ENCODE data around the gene ZNF888.
A peak's percentile ranks its signal among the peaks of the same experiment; 100 is the strongest.
"Not testable (repeated sequence)": the region's sequence is repeated elsewhere in the genome, so short reads cannot be mapped to it uniquely, and the experiment has no call there.

Gene ZNF888

DNA sequence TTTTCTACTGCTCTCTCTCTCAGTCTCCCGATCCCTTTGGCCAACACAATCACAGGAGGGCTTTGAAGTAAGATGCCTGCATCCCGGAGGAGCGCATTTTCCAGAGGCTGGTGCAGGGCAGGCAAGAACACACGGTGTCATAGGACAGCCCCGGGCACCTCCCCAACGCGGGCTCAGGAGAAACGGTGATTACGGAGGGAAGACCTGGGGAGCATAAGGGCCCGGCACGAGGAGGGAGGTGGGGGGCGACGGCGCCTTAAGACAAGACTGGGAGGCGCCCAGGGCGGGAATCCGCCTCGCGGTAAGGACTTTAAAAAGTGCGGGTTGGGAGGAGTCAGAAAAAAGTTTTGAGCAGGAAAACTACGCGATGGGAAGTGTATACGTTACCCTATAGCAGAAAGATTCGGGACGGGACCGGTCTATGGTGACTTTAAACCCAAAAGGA lies 18.7 kb upstream of the ZNF888 start:
- no peak for DNase-seq (ENCODE audit: low read depth in 4 of 4, low spot score in 1 of 4)

DNA sequence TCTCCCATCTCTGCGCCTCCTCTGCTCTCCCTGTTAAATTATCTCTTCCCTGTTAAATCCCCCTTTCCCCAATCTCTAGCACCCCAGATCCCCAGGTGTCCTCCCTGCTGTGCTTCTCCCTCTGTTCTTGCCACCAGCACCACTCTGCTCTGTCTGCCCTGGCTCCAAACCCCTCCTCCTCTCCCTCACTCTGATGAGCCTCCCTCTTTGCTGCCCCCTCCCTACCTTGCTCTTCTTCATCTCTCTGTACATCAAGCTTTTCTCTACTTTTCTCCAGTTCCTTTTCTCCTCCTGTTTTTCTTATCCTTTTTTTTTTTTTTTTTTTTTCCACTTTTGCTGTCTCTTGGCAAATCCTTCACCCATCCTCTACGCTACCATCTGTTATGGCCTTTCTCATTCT lies 18.3 kb upstream of the ZNF888 start:
- not testable (repeated sequence) for DNase-seq (ENCODE audit: low read depth in 4 of 4, low spot score in 1 of 4)

DNA sequence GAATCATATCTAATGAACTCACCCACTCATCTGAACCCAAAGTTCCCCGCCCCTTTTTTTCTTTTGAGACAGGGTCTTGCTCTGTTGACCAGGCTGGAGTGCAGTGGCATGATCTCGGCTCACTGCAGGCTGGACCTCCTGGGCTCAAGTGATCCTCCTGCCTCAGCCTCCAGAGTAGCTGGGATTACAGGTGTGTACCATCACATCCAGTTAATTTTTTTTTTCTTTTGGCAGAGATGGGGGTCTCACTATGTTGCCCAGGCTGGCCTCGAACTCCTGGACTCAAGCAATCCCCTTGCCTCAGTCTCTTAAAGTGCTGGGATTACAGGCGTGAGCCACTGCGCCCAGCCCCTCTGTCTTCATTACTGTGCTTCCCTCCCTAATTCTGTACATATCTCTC lies 17.7 kb upstream of the ZNF888 start:
- DNase-seq (ENCODE audit: low read depth in 4 of 4, low spot score in 1 of 4): not testable (repeated sequence)

DNA sequence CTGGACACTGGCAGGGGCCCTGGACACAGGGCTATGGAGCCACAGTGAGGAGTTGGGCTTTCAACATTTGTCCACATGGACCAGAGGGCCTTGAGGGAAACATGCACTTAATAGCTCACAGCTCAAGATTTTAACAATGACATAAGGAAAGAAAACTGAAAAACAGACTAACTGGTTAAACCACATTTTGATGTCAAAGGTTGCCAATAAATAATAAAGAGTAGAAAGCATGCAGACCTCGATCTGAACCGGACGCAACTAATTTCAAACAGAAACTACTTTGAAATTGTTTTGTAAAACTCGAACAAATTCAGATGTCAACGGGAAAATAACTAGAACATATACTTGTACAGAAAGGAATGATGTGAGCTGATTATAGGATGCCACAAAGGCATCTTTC lies 15.5 kb upstream of the ZNF888 start:
- DNase-seq (ENCODE audit: low read depth in 4 of 4, low spot score in 1 of 4): no peak

DNA sequence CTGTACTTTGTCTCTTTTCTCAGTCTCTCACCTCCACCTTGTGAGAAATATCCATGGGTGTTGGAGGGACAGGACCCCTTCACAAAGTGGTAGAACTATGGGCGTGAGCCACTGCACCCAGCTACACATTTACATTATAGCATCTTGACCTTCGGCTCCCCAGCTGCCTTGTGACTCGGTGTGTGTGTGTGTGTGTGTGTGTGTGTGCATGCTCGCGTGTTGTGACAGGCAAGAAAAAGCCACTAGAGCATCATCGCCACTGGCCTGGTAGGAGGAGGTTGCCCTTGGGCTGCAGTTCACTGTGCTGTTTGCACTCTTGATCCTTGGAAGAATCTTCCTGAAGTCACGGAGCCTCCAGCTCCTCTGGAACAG lies 13.7 kb upstream of the ZNF888 start:
- no peak for DNase-seq (ENCODE audit: low read depth in 4 of 4, low spot score in 1 of 4)

DNA sequence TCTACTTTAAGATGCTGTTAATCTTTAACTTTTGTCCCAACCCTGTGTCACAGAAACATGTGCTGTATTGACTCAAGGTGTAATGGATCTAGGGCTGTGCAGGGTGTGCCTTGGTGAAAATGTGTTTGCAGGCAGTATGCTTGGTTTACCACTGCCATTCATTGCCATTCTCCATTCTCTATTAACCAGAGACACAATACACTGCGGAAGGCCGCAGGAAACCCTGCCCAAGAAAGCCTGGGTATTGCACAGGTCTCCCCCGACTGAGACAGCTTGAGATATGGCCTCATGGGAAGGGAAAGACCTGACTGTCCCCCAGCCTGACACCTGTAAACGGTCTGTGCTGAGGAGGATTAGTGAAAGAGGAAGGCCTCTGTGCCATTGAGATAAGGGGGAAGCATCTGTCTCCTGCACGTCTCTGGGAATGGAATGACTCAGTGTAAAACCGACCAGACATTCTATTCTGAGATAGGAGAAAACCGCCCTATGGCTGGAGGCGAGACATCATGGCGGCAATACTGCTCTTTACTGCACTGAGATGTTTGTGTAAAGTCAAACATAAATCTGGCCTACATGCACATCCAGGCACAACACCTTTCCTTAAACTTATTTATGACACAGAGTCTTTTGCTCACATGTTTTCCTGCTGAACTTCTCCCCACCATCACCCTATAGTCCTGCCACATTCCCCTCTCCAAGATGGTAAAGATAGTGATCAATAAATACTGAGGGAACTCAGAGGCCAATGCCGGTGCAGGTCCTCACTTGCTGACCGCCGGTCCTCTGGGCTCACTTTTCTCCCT lies 13.1 kb upstream of the ZNF888 start:
- DNase-seq (ENCODE audit: low read depth in 4 of 4, low spot score in 1 of 4): no peak

DNA sequence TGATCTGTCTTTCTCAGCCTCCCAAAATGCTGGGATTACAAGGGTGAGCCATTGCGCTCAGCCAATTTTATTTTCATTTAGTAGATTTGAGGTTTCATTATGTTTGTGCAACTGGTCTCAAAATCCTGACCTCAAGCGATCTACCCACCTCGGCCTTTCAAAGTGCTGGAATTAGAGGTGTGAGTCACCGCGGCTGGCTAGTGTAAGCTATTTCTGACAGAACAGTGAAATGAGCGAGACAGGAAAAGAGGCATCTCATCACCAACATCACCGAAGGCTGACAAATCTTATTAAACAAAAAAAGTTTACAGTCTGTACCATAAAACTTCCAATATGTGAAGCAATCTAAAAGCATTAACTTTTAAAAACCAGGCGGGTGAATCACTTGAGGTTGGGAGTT lies 12.2 kb upstream of the ZNF888 start:
- no peak for DNase-seq (ENCODE audit: low read depth in 4 of 4, low spot score in 1 of 4)

DNA sequence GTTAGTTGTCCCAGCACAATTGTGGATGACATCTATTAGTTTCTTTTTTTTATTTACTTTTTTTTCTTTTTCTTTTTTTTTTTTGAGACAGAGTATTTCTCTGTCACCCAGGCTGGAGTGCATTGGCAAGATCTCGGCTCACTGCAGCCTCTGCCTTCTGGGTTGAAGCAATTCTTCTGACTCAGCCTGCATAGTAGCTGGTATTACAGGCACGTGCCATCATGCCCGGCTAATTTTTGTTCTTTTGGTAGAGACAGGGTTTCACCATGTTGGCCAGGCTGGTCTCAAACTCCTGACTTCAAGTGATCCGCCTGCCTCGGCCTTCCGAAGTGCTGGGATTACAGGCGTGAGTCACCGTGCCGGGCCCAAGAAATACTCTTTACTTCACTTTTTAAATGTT lies 1.4 kb upstream of the ZNF888 start:
- DNase-seq (ENCODE audit: low read depth in 4 of 4, low spot score in 1 of 4): not testable (repeated sequence)

DNA sequence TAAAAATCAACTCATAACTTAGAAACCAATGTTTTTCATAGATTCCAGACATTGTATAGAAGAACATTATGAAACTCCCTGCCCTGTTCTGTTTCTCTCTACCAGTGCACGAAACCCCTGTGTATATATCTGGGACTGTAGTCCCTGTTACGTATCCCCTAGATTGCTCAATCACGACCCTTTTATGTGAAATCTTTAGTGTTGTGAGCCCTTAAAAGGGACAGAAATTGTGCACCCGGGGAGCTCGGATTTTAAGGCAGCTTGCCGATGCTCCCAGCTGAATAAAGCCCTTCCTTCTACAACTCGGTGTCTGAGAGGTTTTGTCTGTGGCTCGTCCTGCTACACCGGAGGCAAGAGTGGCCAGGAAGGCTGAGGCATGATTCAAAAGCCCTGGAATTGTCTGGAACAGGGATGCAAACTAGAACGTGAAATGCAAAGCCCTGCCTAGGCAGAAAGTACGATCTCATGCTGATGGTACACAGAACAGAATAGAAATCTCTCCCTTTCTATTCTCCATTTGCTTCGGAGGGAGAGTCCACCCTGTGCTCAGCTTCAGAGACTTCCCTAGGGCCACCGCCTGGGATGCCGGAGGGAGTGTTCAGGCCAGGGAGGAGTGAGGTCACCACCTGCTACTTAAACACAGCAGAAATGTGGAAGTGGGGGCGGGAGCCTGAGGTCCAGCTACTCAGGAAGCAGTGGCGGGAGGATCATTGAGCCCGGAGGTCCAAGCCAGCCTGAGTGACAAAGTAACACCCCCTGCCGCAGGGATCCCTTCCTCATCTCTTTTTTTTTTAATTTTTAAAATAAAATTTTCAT lies 758 bp upstream of the ZNF888 start:
- DNase-seq (ENCODE audit: low read depth in 4 of 4, low spot score in 1 of 4): no peak

DNA sequence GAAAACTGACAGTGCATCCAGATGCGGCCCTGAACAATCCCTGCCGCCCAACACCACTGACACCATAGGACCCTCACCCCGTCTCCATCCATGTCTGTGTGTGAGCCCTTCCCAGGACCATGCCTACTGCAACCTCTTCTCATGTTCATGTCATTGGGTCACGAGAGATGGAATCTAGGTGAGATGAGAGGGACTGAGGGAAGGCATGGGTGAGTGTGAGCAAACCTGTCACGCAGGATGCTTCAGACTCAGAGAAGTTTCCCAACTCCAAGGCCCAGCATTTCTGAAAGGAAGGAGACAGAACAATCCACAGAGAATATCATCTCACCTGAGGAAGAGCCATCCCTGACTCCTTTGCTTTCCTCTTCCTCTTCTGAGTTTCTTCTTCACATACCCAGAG lies 5.7 kb downstream of the ZNF888 start:
- no peak for DNase-seq (ENCODE audit: low read depth in 4 of 4, low spot score in 1 of 4)

DNA sequence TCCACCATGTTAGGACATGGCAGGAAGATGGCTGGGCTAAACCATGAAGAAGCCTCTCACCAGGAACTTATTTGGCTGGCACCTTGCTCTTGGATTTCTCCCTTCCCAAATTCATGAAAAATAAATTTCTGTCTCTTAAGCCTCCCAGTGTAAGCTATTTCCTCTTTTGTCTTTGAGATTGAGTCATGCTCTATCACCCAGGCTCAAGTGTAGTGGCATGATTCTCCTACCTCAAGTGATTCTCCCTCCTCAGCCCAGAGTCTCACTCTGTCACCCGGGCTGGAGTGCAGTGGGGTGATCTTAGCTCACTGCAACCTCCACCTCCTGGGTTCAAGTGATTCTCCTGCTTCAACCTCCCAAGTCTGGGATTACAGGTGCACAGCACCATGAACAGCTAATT lies 12.6 kb downstream of the ZNF888 start:
- no peak for DNase-seq (ENCODE audit: low read depth in 4 of 4, low spot score in 1 of 4)

DNA sequence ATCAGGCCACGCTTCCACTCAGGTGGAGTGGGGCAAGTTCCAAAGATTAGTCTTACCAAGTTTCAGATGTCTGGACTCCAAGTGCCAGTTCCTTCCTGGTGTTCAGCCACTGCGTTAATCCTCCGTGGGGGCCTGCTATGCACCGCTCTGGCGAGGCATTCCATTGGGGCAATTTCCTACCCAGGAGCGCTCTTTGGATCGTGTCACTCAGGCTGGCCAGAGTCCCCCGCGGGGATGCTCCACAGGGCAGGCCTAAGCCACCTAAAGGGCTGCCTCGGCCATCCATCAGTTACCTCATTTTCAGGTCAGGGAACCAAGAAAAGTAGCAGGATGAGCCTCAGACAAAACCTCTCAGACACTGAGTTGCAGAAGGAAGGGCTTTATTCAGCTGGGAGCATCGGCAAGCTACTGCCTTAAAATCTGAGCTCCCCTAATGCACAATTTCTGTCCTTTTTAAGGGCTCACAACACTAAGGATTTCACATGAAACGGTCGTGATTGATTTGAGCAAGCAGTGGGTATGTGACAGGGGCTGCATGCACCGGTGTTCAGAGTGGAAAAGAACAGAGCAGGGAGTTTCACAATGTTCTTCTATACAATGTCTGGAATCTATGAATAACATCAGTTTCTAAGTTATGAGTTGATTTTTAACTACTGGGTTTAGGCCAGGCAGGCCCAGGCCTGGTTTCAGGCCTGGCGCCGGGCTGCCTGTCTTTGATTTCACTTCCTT lies 19.0 kb downstream of the ZNF888 start:
- not testable (repeated sequence) for DNase-seq (ENCODE audit: low read depth in 4 of 4, low spot score in 1 of 4)

DNA sequence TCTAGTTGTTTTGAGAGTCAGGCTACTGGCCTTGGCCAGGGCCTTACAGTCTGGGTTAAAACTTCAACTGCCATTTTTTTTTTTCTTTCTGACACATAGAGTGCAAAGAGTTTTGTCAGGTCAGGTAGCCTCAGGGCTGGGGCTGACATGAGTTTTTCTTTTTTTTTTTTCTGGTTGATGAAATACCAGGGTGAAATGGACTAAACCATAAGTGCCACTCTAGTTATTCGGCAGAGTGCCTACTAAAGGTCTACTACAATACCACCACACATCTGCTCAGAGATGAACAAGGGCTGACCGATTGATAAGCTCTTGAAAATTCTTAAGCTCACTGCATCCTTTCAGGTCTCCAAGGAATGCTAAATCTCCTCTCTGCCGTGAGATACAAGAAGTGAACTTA lies 21.4 kb downstream of the ZNF888 start:
- DNase-seq (ENCODE audit: low read depth in 4 of 4, low spot score in 1 of 4): no peak

DNA sequence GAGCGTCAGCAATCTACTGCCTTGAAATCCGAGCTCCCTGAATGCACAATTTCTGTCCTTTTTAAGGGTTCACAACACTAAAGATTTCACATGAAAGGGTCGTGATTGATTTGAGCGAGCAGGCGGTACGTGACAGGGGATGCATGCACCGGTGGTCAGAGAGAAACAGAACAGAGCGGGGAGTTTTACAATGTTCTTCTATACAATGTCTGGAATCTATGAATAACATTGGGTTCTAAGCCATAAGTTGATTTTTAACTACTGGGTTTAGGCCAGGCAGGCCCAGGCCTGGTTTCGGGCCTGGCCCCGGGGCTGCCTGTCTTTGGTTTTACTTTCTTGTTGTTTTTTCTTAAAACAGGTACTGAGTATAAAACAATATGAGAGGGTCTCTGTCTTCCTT lies 24.6 kb downstream of the ZNF888 start:
- DNase-seq (ENCODE audit: low read depth in 4 of 4, low spot score in 1 of 4): not testable (repeated sequence)

DNA sequence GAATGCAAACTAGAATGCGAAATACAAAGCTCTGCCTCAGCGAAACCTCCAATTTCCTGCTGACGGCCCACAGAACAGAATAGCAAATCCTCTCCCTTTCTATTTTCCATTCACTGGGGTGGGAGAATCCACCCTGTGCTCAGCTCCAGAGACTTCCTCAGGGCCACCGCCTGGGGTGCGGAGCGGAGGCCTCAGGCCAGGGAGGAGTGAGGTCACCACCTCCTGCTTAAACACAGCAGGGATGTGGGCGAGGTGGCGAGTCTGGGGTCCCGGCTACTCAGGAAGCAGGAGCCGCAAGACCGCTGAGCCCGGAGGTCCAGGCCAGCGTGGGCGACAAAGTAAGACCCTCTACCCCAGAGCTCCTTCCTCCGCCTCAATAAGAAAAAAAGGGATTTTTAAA lies 25.1 kb downstream of the ZNF888 start:
- no peak for DNase-seq (ENCODE audit: low read depth in 4 of 4, low spot score in 1 of 4)

DNA sequence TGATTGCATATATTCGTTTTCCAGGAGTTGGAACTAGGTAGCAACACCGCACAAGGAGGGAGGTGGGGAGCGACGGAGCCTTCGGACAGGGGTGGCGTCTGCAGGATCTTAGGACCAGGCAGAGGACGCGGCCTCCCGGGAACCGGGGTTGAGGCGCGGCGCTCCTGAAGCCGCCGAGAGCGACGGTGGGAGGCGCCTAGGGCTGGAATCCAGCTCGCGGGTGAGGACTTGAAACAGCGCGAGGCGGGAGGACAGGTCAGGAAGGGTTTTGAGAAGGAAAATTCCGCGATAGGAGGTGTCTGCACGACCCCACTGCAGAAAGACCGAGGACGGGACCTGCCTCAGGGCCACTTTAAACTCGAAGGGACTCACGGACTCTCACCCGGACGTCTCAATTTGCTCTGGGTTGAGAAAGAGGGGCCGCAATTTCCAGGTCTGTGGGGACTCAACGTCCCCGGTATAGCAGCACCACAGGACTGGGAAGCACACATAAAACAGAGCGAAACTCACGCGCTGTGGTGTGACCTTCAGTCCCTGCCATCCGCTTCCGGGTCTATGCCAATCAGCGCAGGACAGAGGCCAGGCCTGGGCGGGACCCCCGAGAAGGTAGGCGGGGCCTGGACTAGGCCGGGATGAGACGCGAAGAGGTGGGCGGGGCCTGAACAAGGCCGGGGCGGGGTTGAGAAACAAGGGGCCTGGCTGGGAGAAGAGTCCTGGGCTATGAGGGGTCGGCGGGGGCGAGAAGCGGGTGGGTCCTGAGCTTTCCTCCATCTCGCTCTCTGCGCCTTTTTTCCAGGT lies 25.9 kb downstream of the ZNF888 start, which contains the start of gene ZNF320:
Gene ZNF320 (minus strand): TSS at position 498 of the 798 bp plus-strand sequence. CDS start 7,380 bp downstream, outside the sequence.
- DNase-seq (ENCODE audit: low read depth in 4 of 4, low spot score in 1 of 4): peak; percentile 70 to 82 (median 79)

DNA sequence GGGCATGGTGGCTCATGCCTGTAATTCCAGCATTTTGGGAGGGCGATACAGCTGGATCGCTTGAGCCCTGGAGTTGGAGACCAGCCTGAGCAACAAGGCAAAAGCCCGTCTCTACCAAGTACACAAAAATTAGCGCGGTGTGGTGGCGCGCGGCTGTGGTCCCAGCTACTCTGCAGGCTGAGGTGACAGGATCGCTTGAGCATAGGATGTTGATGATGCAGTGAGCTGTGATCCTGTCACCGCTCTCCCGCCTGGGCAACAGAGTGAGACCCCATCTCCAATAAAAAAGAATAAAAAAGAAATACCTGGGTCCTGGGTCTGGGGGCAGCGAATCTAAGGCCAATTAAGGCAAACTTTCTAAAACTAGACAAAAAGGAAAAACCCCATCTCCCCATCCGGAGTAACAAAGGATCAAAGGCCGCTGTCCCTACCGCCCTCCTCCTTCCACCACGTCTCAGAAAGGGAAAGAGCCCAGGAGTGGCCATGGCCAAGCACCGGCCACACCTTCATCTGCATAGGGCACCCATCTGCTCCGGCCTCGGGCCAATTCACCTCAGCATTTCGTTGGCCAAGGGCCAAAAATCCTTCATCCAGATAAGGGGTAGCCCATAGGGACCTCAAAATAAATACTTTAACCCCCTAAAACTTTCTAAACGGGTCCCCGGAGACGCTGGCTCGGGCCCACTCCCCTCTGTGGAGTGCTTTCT lies 26.6 kb downstream of the ZNF888 start:
- DNase-seq (ENCODE audit: low read depth in 4 of 4, low spot score in 1 of 4): no peak

DNA sequence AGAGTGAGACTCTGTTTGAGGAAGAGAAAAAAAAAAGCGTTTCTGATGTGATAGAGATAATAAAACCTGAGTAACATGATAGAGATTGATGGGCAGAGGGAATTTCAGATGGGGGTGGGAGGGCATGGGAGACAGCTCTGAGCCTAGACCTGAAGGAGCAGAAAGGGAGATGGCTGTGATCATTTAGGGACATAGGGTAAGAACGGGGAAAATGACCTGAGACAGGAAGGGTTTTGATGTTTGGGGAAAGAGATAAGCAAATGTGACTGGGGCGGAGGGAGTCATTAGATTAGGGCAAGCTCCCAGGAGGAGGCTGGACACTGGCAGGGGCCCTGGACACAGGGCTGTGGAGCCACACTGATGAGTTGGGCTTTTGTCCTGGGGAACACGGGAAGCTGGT lies 31.9 kb downstream of the ZNF888 start:
- no peak for DNase-seq (ENCODE audit: low read depth in 4 of 4, low spot score in 1 of 4)

DNA sequence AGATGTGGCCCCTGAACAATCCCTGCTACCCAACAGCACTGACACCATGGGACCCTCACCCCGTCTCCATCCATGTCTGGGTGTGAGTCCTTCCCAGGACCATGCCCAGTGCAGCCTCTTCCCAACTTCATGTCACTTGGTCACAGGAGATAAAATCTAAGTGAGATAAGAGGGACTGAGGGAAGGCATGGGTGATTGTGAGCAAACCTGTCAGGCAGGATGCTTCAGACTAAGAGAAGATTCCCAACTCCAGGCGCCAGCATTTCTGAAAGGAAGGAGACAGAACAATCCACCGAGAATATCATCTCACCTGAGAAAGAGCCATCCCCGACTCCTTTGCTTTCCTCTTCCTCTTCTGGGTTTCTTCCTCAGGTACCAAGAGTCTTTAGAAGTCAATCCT lies 33.3 kb downstream of the ZNF888 start:
- DNase-seq (ENCODE audit: low read depth in 4 of 4, low spot score in 1 of 4): no peak

DNA sequence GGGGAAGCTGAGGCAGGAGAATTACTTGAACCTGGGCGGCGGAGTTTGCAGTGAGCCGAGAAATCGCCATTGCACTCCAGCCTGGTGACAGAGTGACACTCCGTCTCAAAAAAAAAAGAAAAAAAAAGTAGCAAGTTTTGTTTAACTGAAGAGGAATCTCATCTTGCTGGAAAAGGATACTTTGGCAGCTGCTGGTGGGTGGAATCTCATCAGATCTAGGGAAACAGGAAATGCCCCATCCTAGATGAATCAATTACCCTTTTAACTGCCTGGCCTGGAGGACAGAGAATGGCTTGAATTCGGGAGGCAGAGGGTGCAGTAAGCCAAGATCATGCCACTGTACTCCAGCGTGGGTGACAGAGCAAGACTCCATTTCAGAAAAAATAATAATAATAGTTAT lies 34.2 kb downstream of the ZNF888 start:
- DNase-seq (ENCODE audit: low read depth in 4 of 4, low spot score in 1 of 4): no peak

All from stimulated activated CD4-positive, alpha-beta T cell treated with anti-CD3 and anti-CD28 coated beads, Interleukin-1b, Interleukin-23, amount 100 ng/mL, for 24 hours (primary cell).